Sigmoid colon (tissue), 7 donors: ENCODE data around the gene SMYD2. TPM values are rescaled to one million over a fixed set of nuclear protein-coding genes. Genes with fewer than 3 reads are reported as not detected.

Experiments
- DNase-seq: peaks from one replicate; pipeline ENCODE4 v3.0.0-alpha.2; 2019
- H3K27ac ChIP-seq, 4 donors: fragments of 200-600 bp; sonication (generic); one replicate each; pipeline ENCODE4 v1.5.1; 2016 to 2019; ENCODE audit warnings: mild to moderate bottlenecking in 1 of 4
- H3K27me3 ChIP-seq, 3 donors: fragments of 200-600 bp; sonication (generic); one replicate each; pipeline ENCODE4 v1.5.1; 2019; ENCODE audit warnings: mild to moderate bottlenecking in 1 of 3
- H3K36me3 ChIP-seq, 4 donors: fragments of 200-600 bp; sonication (generic); one replicate each; pipeline ENCODE4 v1.5.1; 2016 to 2019
- H3K4me1 ChIP-seq, 4 donors: fragments of 200-600 bp; sonication (generic); one replicate each; pipeline ENCODE4 v1.5.1; 2017 to 2019
- H3K4me3 ChIP-seq, 4 donors: fragments of 200-600 bp; sonication (generic); one replicate each; pipeline ENCODE4 v1.5.1; 2017 to 2019; ENCODE audit warnings: mild to moderate bottlenecking in 2 of 4, moderate library complexity in 1 of 4
- H3K9me3 ChIP-seq, 4 donors: fragments of 200-600 bp in 3 of 4; sonication (generic) in 3 of 4; one replicate each; pipeline versions ENCODE4 v1.5.1 to v1.6.1; 2013 to 2019
- CTCF ChIP-seq, 4 experiments: fragments of 450-650 bp in 3 of 4; fragments of 200-600 bp in 1 of 4; IDR thresholded peaks; one replicate each; pipeline ENCODE4 v1.5.1; 2016 to 2019; ENCODE audit warnings: antibody characterized with exemption in 4 of 4, mild to moderate bottlenecking in 3 of 4, moderate library complexity in 2 of 4
- EP300 ChIP-seq, 4 donors: sonication (generic); formaldehyde crosslinking; IDR thresholded peaks; one replicate each; pipeline ENCODE4 v1.6.1; 2017; ENCODE audit warnings: antibody characterized with exemption in 4 of 4
- POLR2A ChIP-seq, 2 donors: fragments of 450-650 bp; IDR thresholded peaks; one replicate each; pipeline ENCODE4 v1.6.1; 2016; ENCODE audit warnings: antibody characterized with exemption in 2 of 2, mild to moderate bottlenecking in 2 of 2, moderate library complexity in 2 of 2
- POLR2AphosphoS5 ChIP-seq, 4 donors: sonication (generic); formaldehyde crosslinking; IDR thresholded peaks; one replicate each; pipeline ENCODE4 v1.6.1; 2017; ENCODE audit warnings: antibody characterized with exemption in 4 of 4
- WGBS, 2 donors: extraction: QIAGEN DNeasy Blood & Tissue Kit; methylation state at CpG; one replicate each; pipeline ENCODE4 v1.1.7; 2013; 5-methylcytosine and 5-hydroxymethylcytosine counted together
- intact Hi-C: fragments of 100-400 bp; cut with DNase I; formaldehyde crosslinking; loops from one replicate; pipeline ENCODE4 v1.15.1; 2023
- polyA plus RNA-seq, 3 donors: library from polyadenylated mRNA; stranded (reverse); fragments of 200-250 nt; gene quantifications; one replicate each; pipeline ENCODE4 v1.2.3, GENCODE V29; 2013
- total RNA-seq, 4 donors: library from RNA; depleted of rRNA; stranded (reverse); fragments of >200 nt; gene quantifications; one replicate each; pipeline ENCODE4 v1.1.0, GENCODE V29; 2016
- donor health status: healthy with polysubstance abuse.
- donor health status: Bipolar disorder and iron deficiency.
- donor health status: healthy.

The SMYD2 gene
- total and polyA plus RNA-seq, 7 donors, result 12.5 to 23.4 (median 16.7) TPM

- no peaks in the 10 kb centered on the region for H3K27me3 ChIP-seq
- intact Hi-C loops, result no loop called here
- WGBS, 2 donors, result 93 to 94% methylated on average over 14 of the region's 14 CpGs
- no peaks in the 10 kb centered on the region for H3K36me3 ChIP-seq
- H3K9me3 ChIP-seq, result no peaks in the 10 kb centered on the region
- H3K4me3 ChIP-seq, result no peak overlapping the region
- TF ChIP-seq EP300 (IDR thresholded peaks at IDR 0.05) (no peak), POLR2A (IDR thresholded peaks at IDR 0.05) (no peak), CTCF (IDR thresholded peaks at IDR 0.05) (no peak), POLR2AphosphoS5 (IDR thresholded peaks at IDR 0.05) (no peak)
- no peak for DNase-seq
- H3K27ac ChIP-seq, result no peak overlapping the region
- no peaks in the 10 kb centered on the region for H3K4me1 ChIP-seq
Measured at GRCh38 chr1:214249651-214250050, 31.3 kb upstream of the SMYD2 start.

GRCh38 chr1:214251354-214251753, 29.6 kb upstream of the SMYD2 start:
- no peak for DNase-seq
- no peaks in the 10 kb centered on the region for H3K4me1 ChIP-seq
- 76 to 85% methylated on average over 2 of the region's 2 CpGs for WGBS, 2 donors
- intact Hi-C loops, result no loop called here
- H3K4me3 ChIP-seq, result no peak overlapping the region
- H3K9me3 ChIP-seq, result peaks cover 0 to 4% (median 0%) of the 10 kb centered on the region in 4 donors
- no peaks in the 10 kb centered on the region for H3K27me3 ChIP-seq
- TF ChIP-seq POLR2A (IDR thresholded peaks at IDR 0.05) (no peak), CTCF (IDR thresholded peaks at IDR 0.05) (no peak), EP300 (IDR thresholded peaks at IDR 0.05) (no peak), POLR2AphosphoS5 (IDR thresholded peaks at IDR 0.05) (no peak)
- no peaks in the 10 kb centered on the region for H3K36me3 ChIP-seq
- H3K27ac ChIP-seq, result no peak overlapping the region

- DNase-seq, result no peak
- Histone ChIP-seq H3K9me3 (peaks cover 0 to 4% (median 0%) of the 10 kb centered on the region in 4 donors), H3K27ac (no peak overlapping the region), H3K4me1 (no peaks in the 10 kb centered on the region), H3K36me3 (no peaks in the 10 kb centered on the region), H3K4me3 (no peak overlapping the region), H3K27me3 (peaks cover 0 to 6% (median 0%) of the 10 kb centered on the region in 3 donors)
- intact Hi-C loops, result no loop called here
- no peak for TF ChIP-seq POLR2AphosphoS5 (IDR thresholded peaks at IDR 0.05)
- TF ChIP-seq CTCF (IDR thresholded peaks at IDR 0.05), result no peak
- no peak for TF ChIP-seq EP300 (IDR thresholded peaks at IDR 0.05)
- TF ChIP-seq POLR2A (IDR thresholded peaks at IDR 0.05), result no peak
- WGBS, 2 donors, result 92 to 94% methylated on average over 2 of the region's 2 CpGs
Measured at GRCh38 chr1:214255509-214255908, 25.4 kb upstream of the SMYD2 start.

- Histone ChIP-seq H3K4me3 (no peak overlapping the region), H3K36me3 (no peaks in the 10 kb centered on the region), H3K27me3 (peaks cover 0 to 24% (median 5%) of the 10 kb centered on the region in 3 donors), H3K9me3 (peaks cover 0 to 4% (median 0%) of the 10 kb centered on the region in 4 donors), H3K27ac (no peak overlapping the region), H3K4me1 (peaks cover 0 to 6% (median 0%) of the 10 kb centered on the region in 4 donors)
- TF ChIP-seq POLR2A (IDR thresholded peaks at IDR 0.05) (no peak), EP300 (IDR thresholded peaks at IDR 0.05) (no peak), POLR2AphosphoS5 (IDR thresholded peaks at IDR 0.05) (no peak), CTCF (IDR thresholded peaks at IDR 0.05) (no peak)
- intact Hi-C loops, result no loop called here
- 56 to 61% methylated on average over 2 of the region's 2 CpGs for WGBS, 2 donors
- no peak for DNase-seq
Measured at GRCh38 chr1:214259353-214259977, 21.5 kb upstream of the SMYD2 start.
